ENCODE data around the gene CEP162. TPM values are rescaled to one million over a fixed set of nuclear protein-coding genes. Genes with fewer than 3 reads are reported as not detected.
A peak's percentile ranks its signal among the peaks of the same experiment; 100 is the strongest.

CEP162 gene
- total RNA-seq, 1 experiment from 2014 or later: 2.3 TPM

DNA sequence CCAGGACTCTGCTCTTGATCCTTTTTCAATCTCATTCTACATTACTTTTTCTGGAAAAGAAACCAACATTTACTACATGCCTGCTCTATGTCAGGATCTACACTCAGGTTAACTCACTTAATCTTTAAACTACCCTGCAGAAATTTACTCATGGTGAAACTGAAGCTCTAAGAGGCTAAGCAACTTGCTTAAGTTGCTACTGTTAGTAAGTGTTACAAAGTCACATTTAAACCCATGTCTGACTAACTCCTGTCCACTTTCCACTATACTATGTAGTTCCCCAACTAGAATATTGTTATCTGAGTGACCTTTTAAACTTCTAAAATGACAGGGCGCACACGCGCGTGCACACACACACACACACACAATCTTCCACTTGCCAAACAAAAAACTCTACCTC, 5.0 kb downstream of the CEP162 start:
- Histone ChIP-seq H3K4me3 (ENCODE audit: low read length) (no peak overlapping the region), H2AFZ (ENCODE audit: low read length) (no peak overlapping the region), H3F3A (ENCODE audit: low read length, unreplicated experiment) (no peaks in the 10 kb centered on the region), H3K4me1 (ENCODE audit: insufficient read depth, low read length) (no peaks in the 10 kb centered on the region), H3K4me2 (ENCODE audit: low read length) (no peak overlapping the region), H4K20me1 (ENCODE audit: low read length) (no peaks in the 10 kb centered on the region), H3K79me2 (ENCODE audit: low read length) (no peaks in the 10 kb centered on the region), H3K27me3 (ENCODE audit: low read length) (no peaks in the 10 kb centered on the region), H3K36me3 (ENCODE audit: low read depth, low read length) (no peaks in the 10 kb centered on the region), H3K9me3 (ENCODE audit: low read length) (no peaks in the 10 kb centered on the region), H3K9ac (ENCODE audit: low read length) (no peak overlapping the region), H3K9me2 (replicated peaks; ENCODE audit: low read length) (no peaks in the 10 kb centered on the region), H3K27ac (ENCODE audit: low read length) (no peak overlapping the region)
- no peak for DNase-seq
- ChIA-PET CTCF (no interaction called here), POLR2A (ENCODE audit: unreplicated experiment) (no interaction called here)
- intact Hi-C loops (cut with micrococcal nuclease): no loop called here
- no peak for ATAC-seq
- TF ChIP-seq, protein P1, sequence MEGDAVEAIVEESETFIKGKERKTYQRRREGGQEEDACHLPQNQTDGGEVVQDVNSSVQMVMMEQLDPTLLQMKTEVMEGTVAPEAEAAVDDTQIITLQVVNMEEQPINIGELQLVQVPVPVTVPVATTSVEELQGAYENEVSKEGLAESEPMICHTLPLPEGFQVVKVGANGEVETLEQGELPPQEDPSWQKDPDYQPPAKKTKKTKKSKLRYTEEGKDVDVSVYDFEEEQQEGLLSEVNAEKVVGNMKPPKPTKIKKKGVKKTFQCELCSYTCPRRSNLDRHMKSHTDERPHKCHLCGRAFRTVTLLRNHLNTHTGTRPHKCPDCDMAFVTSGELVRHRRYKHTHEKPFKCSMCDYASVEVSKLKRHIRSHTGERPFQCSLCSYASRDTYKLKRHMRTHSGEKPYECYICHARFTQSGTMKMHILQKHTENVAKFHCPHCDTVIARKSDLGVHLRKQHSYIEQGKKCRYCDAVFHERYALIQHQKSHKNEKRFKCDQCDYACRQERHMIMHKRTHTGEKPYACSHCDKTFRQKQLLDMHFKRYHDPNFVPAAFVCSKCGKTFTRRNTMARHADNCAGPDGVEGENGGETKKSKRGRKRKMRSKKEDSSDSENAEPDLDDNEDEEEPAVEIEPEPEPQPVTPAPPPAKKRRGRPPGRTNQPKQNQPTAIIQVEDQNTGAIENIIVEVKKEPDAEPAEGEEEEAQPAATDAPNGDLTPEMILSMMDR (conservative IDR thresholded peaks at IDR 0.05; ENCODE audit: low read depth, low read length): no peak
- no peak for TF ChIP-seq EZH2 (IDR thresholded peaks at IDR 0.05; ENCODE audit: low read length, unreplicated experiment)
- TF ChIP-seq EZH2phosphoT487 (IDR thresholded peaks at IDR 0.05; ENCODE audit: borderline replicate concordance, low read length): no peak
- no TSS peak for BruUV-seq (replicated peaks)

DNA sequence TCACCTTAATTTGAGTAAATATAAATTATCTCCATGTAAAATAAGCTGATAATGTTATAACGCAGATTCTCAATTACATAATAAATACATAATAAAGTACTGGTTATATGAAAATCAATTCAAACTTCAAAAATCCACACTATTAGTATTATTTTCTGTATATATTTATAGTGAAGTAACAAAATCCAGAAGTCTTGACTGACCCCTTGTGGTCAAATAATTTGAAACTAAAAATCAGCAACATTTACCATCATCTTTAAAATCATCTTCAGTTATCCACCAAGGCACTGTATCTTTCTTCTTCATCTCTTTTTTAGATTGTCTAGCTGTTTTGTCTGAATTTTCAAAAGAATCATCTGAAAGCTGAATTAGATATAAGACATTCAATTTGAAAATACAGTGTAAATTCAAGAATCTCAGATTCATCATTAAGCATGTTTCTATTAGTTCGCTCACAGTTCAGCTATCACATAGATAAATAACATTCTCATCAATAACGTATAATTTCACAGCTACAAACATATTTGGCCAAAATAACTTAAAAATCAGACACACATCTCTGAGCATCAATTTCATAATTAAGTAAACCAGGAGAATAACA, 6.5 kb downstream of the CEP162 start:
- H3K4me3 ChIP-seq (ENCODE audit: low read length): no peak overlapping the region
- H3K27ac ChIP-seq (ENCODE audit: low read length): no peak overlapping the region
- peak; percentile 48 for DNase-seq
- ATAC-seq: no peak
- BruUV-seq (replicated peaks): no TSS peak
- TF ChIP-seq EZH2 (IDR thresholded peaks at IDR 0.05; ENCODE audit: low read length, unreplicated experiment): no peak
- no peak for TF ChIP-seq EZH2phosphoT487 (IDR thresholded peaks at IDR 0.05; ENCODE audit: borderline replicate concordance, low read length)
- TF ChIP-seq, protein P1 (conservative IDR thresholded peaks at IDR 0.05; ENCODE audit: low read depth, low read length): peak; percentile 56
- H3K9me2 ChIP-seq (replicated peaks; ENCODE audit: low read length): no peaks in the 10 kb centered on the region
- ChIA-PET POLR2A (ENCODE audit: unreplicated experiment) (no interaction called here), CTCF (no interaction called here)
- no peaks in the 10 kb centered on the region for H3K4me1 ChIP-seq (ENCODE audit: insufficient read depth, low read length)
- no peaks in the 10 kb centered on the region for H3K79me2 ChIP-seq (ENCODE audit: low read length)
- H4K20me1 ChIP-seq (ENCODE audit: low read length): no peaks in the 10 kb centered on the region
- H3K9me3 ChIP-seq (ENCODE audit: low read length): no peaks in the 10 kb centered on the region
- H3F3A ChIP-seq (ENCODE audit: low read length, unreplicated experiment): no peaks in the 10 kb centered on the region
- no peaks in the 10 kb centered on the region for H3K36me3 ChIP-seq (ENCODE audit: low read depth, low read length)
- H3K27me3 ChIP-seq (ENCODE audit: low read length): no peaks in the 10 kb centered on the region
- intact Hi-C loops (cut with micrococcal nuclease): loop anchor here (1.0 to 2.0 kb wide), 2 partner anchors 337 to 606 kb away; no protein-coding TSS in a partner anchor
- H3K4me2 ChIP-seq (ENCODE audit: low read length): no peak overlapping the region
- H3K9ac ChIP-seq (ENCODE audit: low read length): no peak overlapping the region
- H2AFZ ChIP-seq (ENCODE audit: low read length): no peak overlapping the region

DNA sequence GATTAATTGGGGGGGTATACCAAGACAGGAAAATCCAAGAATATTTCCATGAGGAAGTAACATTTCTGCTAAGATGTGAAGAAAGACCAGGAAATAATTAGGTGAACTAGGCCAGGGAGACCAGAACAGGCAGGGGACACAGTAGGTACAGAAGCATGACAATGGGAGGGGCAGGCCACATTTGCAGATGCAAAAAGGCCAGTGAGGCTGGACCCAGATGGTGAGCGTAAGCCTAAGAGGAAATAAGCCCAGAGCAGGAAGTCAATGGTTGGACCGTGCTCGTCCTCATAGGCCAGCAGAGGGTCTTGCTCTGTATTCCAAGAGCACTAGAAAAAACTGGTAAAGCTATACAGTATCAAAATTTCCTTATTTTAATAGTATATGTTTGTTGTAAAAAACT, 9.4 kb downstream of the CEP162 start:
- no peaks in the 10 kb centered on the region for H3K9me2 ChIP-seq (replicated peaks; ENCODE audit: low read length)
- H3K36me3 ChIP-seq (ENCODE audit: low read depth, low read length): no peaks in the 10 kb centered on the region
- ATAC-seq (no peak), DNase-seq (no peak)
- H2AFZ ChIP-seq (ENCODE audit: low read length): no peak overlapping the region
- H3K9me3 ChIP-seq (ENCODE audit: low read length): no peaks in the 10 kb centered on the region
- no TSS peak for BruUV-seq (replicated peaks)
- H3K27ac ChIP-seq (ENCODE audit: low read length): no peak overlapping the region
- no peak for TF ChIP-seq EZH2 (IDR thresholded peaks at IDR 0.05; ENCODE audit: low read length, unreplicated experiment)
- TF ChIP-seq, protein P1 (conservative IDR thresholded peaks at IDR 0.05; ENCODE audit: low read depth, low read length): no peak
- no peak for TF ChIP-seq EZH2phosphoT487 (IDR thresholded peaks at IDR 0.05; ENCODE audit: borderline replicate concordance, low read length)
- H3K9ac ChIP-seq (ENCODE audit: low read length): no peak overlapping the region
- H3K4me3 ChIP-seq (ENCODE audit: low read length): no peak overlapping the region
- H3F3A ChIP-seq (ENCODE audit: low read length, unreplicated experiment): no peaks in the 10 kb centered on the region
- no peak overlapping the region for H3K4me2 ChIP-seq (ENCODE audit: low read length)
- ChIA-PET POLR2A (ENCODE audit: unreplicated experiment) (no interaction called here), CTCF (no interaction called here)
- intact Hi-C loops (cut with micrococcal nuclease): no loop called here
- H3K27me3 ChIP-seq (ENCODE audit: low read length): no peaks in the 10 kb centered on the region
- no peaks in the 10 kb centered on the region for H3K79me2 ChIP-seq (ENCODE audit: low read length)
- H3K4me1 ChIP-seq (ENCODE audit: insufficient read depth, low read length): no peaks in the 10 kb centered on the region
- H4K20me1 ChIP-seq (ENCODE audit: low read length): no peaks in the 10 kb centered on the region

All from PC-3 (cell line).